ENCODE data around the gene CBX5.

DNA sequence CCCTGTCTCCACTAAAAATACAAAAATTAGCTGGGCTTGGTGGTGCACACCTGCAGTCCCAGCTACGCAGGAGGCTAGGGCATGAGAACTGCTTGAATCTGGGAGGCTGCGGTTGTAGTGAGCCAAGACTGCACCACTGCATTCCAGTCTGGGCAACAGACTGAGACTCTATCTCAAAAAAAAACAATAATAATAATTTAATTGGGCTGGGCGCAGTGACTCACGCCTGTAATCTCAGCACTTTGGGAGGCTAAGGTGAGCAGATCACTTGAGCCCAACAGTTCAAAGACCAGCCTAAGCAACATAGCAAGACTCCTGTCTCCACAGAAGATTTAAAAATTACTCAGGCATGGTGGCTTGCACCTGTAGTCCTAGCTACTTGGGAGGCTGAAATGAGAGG is 26.7 kb downstream of the CBX5 start:
- TF ChIP-seq, protein P1, sequence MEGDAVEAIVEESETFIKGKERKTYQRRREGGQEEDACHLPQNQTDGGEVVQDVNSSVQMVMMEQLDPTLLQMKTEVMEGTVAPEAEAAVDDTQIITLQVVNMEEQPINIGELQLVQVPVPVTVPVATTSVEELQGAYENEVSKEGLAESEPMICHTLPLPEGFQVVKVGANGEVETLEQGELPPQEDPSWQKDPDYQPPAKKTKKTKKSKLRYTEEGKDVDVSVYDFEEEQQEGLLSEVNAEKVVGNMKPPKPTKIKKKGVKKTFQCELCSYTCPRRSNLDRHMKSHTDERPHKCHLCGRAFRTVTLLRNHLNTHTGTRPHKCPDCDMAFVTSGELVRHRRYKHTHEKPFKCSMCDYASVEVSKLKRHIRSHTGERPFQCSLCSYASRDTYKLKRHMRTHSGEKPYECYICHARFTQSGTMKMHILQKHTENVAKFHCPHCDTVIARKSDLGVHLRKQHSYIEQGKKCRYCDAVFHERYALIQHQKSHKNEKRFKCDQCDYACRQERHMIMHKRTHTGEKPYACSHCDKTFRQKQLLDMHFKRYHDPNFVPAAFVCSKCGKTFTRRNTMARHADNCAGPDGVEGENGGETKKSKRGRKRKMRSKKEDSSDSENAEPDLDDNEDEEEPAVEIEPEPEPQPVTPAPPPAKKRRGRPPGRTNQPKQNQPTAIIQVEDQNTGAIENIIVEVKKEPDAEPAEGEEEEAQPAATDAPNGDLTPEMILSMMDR (conservative IDR thresholded peaks at IDR 0.05 in 1 of 2, IDR thresholded peaks at IDR 0.05 in 1 of 2; ENCODE audit: low read depth in 1 of 2, low read length in 2 of 2) = no peak
- no peak for TF ChIP-seq EZH2 (IDR thresholded peaks at IDR 0.05; ENCODE audit: low read length, missing control alignments)
